CD4-positive, alpha-beta T cell (primary cell): Measurements from ENCODE around the gene AGXT2. TPM values are rescaled to one million over a fixed set of nuclear protein-coding genes. Genes with fewer than 3 reads are reported as not detected.

Experiments
- ATAC-seq: fragments of 200-7000 bp; cut with Tn5 transposase; one replicate; pipeline ENCODE4 v1.10.0; 2022; ENCODE audit warnings: mild to moderate bottlenecking; ENCODE audit not compliant: poor library complexity
- CTCF ChIA-PET: fragments of 350-600 bp; sonication (Branson Sonifier 250); formaldehyde crosslinking; loops from one replicate; lab custom pipeline; 2021; ENCODE audit warnings: antibody characterized with exemption, inconsistent platforms; lab: Charles Lee
- POLR2A ChIA-PET: fragments of 350-600 bp; sonication (Branson Sonifier 250); formaldehyde crosslinking; loops from one replicate; lab custom pipeline; 2021; ENCODE audit warnings: antibody characterized with exemption, inconsistent platforms; lab: Charles Lee
- DNase-seq, 14 experiments: peaks; one replicate each; pipeline ENCODE4 v3.0.0-alpha.2; 2013 to 2020; ENCODE audit warnings: mixed read lengths in 2 of 14
- H3K27ac ChIP-seq, 2 donors: one replicate each; pipeline versions ENCODE4 v1.5.1 to v1.7.0; 2013; ENCODE audit warnings: low read length in 2 of 2, low read depth in 1 of 2, mild to moderate bottlenecking in 1 of 2
- H3K27me3 ChIP-seq, 2 experiments: 1 replicate in 1 of 2; 2 replicates in 1 of 2; pipeline versions ENCODE4 v1.6.1 to v1.7.0; 2013; ENCODE audit warnings: low read length in 2 of 2, control low read depth in 1 of 2, mild to moderate bottlenecking in 1 of 2, moderate library complexity in 1 of 2; ENCODE audit not compliant: insufficient read depth in 2 of 2, control insufficient read depth in 1 of 2
- H3K36me3 ChIP-seq: one replicate; pipeline ENCODE4 v1.6.1; 2013; ENCODE audit warnings: low read length, control low read depth; ENCODE audit not compliant: insufficient read depth
- H3K4me1 ChIP-seq: one replicate; pipeline ENCODE4 v1.6.1; 2013; ENCODE audit warnings: low read length, control low read depth; ENCODE audit not compliant: insufficient read depth
- H3K4me3 ChIP-seq: one replicate; pipeline ENCODE4 v1.5.1; 2013; ENCODE audit warnings: mild to moderate bottlenecking, low read length, moderate library complexity
- H3K9me3 ChIP-seq, 2 experiments: 1 replicate in 1 of 2; 2 replicates in 1 of 2; pipeline versions ENCODE4 v1.6.1 to v1.7.0; 2013; ENCODE audit warnings: low read length in 2 of 2, mild to moderate bottlenecking in 2 of 2, control low read depth in 1 of 2, moderate library complexity in 1 of 2; ENCODE audit not compliant: control insufficient read depth in 1 of 2, insufficient read depth in 1 of 2
- H3K27ac Mint-ChIP-seq: one replicate; pipeline ENCODE4 v1.8.0; 2020; ENCODE audit warnings: mixed read lengths
- H3K27me3 Mint-ChIP-seq: one replicate; pipeline ENCODE4 v1.8.0; 2021; ENCODE audit warnings: mixed read lengths
- H3K36me3 Mint-ChIP-seq: one replicate; pipeline ENCODE4 v1.8.0; 2021; ENCODE audit warnings: low read depth, mixed read lengths
- H3K4me1 Mint-ChIP-seq: one replicate; pipeline ENCODE4 v1.8.0; 2021; ENCODE audit warnings: low read depth, mixed read lengths
- H3K4me3 Mint-ChIP-seq: one replicate; pipeline ENCODE4 v1.8.0; 2020; ENCODE audit warnings: mild to moderate bottlenecking, mixed read lengths
- H3K9me3 Mint-ChIP-seq: one replicate; pipeline ENCODE4 v1.8.0; 2020; ENCODE audit warnings: mixed read lengths
- CTCF ChIP-seq: fragments of 200-600 bp; IDR thresholded peaks from one replicate; pipeline ENCODE4 v1.8.0; 2022; ENCODE audit warnings: antibody characterized with exemption, mild to moderate bottlenecking
- intact Hi-C, 2 experiments: fragments of 100-400 bp; cut with DNase I in 1 of 2; cut with micrococcal nuclease in 1 of 2; formaldehyde crosslinking; loops; one replicate each; pipeline versions ENCODE4 v1.15.1 to v1.9.0; 2023 to 2025; cut with DNase I, micrococcal nuclease
- total RNA-seq, 174 experiments: library from RNA in 2 of 174; stranded (reverse) in 2 of 174; gene quantifications; one replicate each; pipeline ENCODE4 v1.2.3 and lab custom pipeline; 2021 to 2026

AGXT2 gene
- total RNA-seq, 2 experiments from 2014 or later: not detected

DNA sequence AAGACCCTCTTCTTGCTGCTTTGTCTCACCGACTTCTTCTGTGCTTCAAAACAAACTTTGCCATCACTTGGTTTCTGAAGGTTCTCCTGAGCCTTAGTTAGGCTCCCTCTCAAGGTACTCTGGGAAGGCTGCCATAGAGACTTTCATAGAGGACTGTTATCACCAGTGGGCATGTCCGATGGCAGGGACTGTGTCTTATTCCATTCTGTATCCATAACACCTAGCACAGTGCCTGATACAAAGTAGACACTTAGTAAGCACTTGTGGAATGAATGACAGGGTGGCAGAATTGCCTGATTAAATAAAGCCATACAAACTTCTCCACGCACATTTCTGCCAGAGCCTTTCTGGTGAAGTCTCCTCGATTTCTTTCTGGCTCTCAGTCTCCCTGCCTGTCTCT is 32.7 kb downstream of the AGXT2 start:
- Histone ChIP-seq H3K27me3 (peaks cover 3 to 6% of the 10 kb centered on the region in 2 experiments), H3K9me3 (no peaks in the 10 kb centered on the region), H3K27ac (no peak overlapping the region), H3K4me3 (no peak overlapping the region), H3K36me3 (no peaks in the 10 kb centered on the region), H3K4me1 (no peaks in the 10 kb centered on the region)
- Mint-ChIP-seq H3K4me1 (no peaks in the 10 kb centered on the region), H3K36me3 (no peaks in the 10 kb centered on the region), H3K4me3 (no peak overlapping the region), H3K27ac (no peak overlapping the region), H3K27me3 (peaks cover 35% of the 10 kb centered on the region), H3K9me3 (no peaks in the 10 kb centered on the region)
- intact Hi-C loops: no loop called here
- no peak for TF ChIP-seq CTCF
- DNase-seq: no peak
- ATAC-seq: no peak
- ChIA-PET POLR2A (no interaction called here), CTCF (no interaction called here)

- ChIA-PET POLR2A (no interaction called here), CTCF (no interaction called here)
- Mint-ChIP-seq H3K27me3 (peaks cover 48% of the 10 kb centered on the region), H3K4me1 (no peaks in the 10 kb centered on the region), H3K27ac (no peak overlapping the region), H3K9me3 (no peaks in the 10 kb centered on the region), H3K36me3 (no peaks in the 10 kb centered on the region), H3K4me3 (no peak overlapping the region)
- ATAC-seq (no peak), DNase-seq (no peak)
- Histone ChIP-seq H3K4me1 (no peaks in the 10 kb centered on the region), H3K9me3 (no peaks in the 10 kb centered on the region), H3K36me3 (no peaks in the 10 kb centered on the region), H3K4me3 (no peak overlapping the region), H3K27ac (no peak overlapping the region), H3K27me3 (peaks cover 7 to 11% of the 10 kb centered on the region in 2 experiments)
- TF ChIP-seq CTCF: no peak
- intact Hi-C loops: no loop called here
These were observed 35.0 kb downstream of the AGXT2 start for GRCh38 chr5:35012796-35013195.

DNA sequence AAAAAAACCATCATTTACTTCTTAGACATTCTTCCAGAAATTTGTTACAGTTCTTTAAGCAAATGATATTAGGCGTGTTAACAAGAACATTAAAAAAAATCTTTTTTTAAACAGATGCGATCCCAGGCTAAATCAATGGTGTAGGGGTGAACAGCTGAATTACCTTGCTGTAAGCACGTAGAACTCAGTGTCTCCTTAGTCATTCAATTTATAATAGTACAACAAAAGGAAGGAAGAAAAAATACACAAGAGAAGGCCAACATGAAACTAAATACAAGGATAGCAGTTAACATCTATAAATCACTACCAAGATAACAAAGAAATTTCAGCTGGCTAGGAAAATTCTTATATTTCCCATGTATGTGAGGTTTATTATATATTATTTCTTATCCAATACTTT is 35.4 kb downstream of the AGXT2 start:
- ChIA-PET POLR2A (no interaction called here), CTCF (no interaction called here)
- Mint-ChIP-seq H3K4me1 (no peaks in the 10 kb centered on the region), H3K27me3 (peaks cover 49% of the 10 kb centered on the region), H3K9me3 (no peaks in the 10 kb centered on the region), H3K36me3 (no peaks in the 10 kb centered on the region), H3K4me3 (no peak overlapping the region), H3K27ac (no peak overlapping the region)
- Histone ChIP-seq H3K4me3 (no peak overlapping the region), H3K36me3 (no peaks in the 10 kb centered on the region), H3K27me3 (peaks cover 7 to 13% of the 10 kb centered on the region in 2 experiments), H3K9me3 (no peaks in the 10 kb centered on the region), H3K27ac (no peak overlapping the region), H3K4me1 (no peaks in the 10 kb centered on the region)
- ATAC-seq: no peak
- intact Hi-C loops: no loop called here
- DNase-seq: no peak
- no peak for TF ChIP-seq CTCF
